Measurements from ENCODE around the gene SLC30A5. TPM values are rescaled to one million over a fixed set of nuclear protein-coding genes. Genes with fewer than 3 reads are reported as not detected.

SLC30A5 gene
- total RNA-seq, 1 experiment from 2014 or later = 50.0 TPM

GRCh38 chr5:69105996-69106906, 12.4 kb downstream of the SLC30A5 start:
- ChIA-PET RAD21 (ENCODE audit: low non-redundant PET in 1 of 2, low total read pairs in 2 of 2, uncharacterized antibody in 2 of 2, unreplicated experiment in 2 of 2) (no interaction called here), CTCF (interaction anchor here (1.1 kb wide), 1 partner anchor 13 kb away, joined by 4 read pairs; the partner anchor contains the start of gene SLC30A5), POLR2A (interaction anchor here (0.6 kb wide), 1 partner anchor 235 kb away, joined by 3 read pairs; no protein-coding TSS in a partner anchor)
- H4K20me1 ChIP-seq (ENCODE audit: insufficient read depth) = no peaks in the 10 kb centered on the region
- no TSS peak for BruUV-seq (replicated peaks)
- H3K79me2 ChIP-seq (ENCODE audit: insufficient read depth, low read length) = peaks cover 13% of the 10 kb centered on the region
- no peak overlapping the region for H3K9ac ChIP-seq (ENCODE audit: low read length)
- no peaks in the 10 kb centered on the region for H3K4me1 ChIP-seq (ENCODE audit: control insufficient read depth in 1 of 2, insufficient read depth in 2 of 2, low read length in 2 of 2)
- no peaks in the 10 kb centered on the region for H3K27me3 ChIP-seq (ENCODE audit: insufficient read depth, low read length)
- no peak for ATAC-seq
- peaks cover 23 to 33% of the 10 kb centered on the region in 2 experiments; a peak in 3 of 4 replicates for H3K36me3 ChIP-seq (ENCODE audit: control insufficient read depth in 1 of 2, insufficient read depth in 2 of 2, low read length in 2 of 2)
- intact Hi-C loops (cut with micrococcal nuclease) = no loop called here
- H3K4me3 ChIP-seq (replicated peaks in 1 of 2; ENCODE audit: low read depth in 1 of 2, low read length in 2 of 2) = no peak overlapping the region
- no peak for DNase-seq (ENCODE audit: low read depth, low spot score)
- no peak overlapping the region for H2AFZ ChIP-seq (ENCODE audit: low read depth, low read length, poor library complexity, severe bottlenecking)
- TF ChIP-seq JUND (IDR thresholded peaks at IDR 0.05) (no peak), EZH2 (IDR thresholded peaks at IDR 0.05) (no peak), POLR2A (IDR thresholded peaks at IDR 0.05; ENCODE audit: borderline replicate concordance, extremely low read depth, insufficient read depth, insufficient read length) (no peak), EGR1 (IDR thresholded peaks at IDR 0.05; ENCODE audit: low read depth) (no peak), YY1 (IDR thresholded peaks at IDR 0.05; ENCODE audit: extremely low read depth, insufficient replicate concordance, low read depth, low read length) (no peak), ATF3 (IDR thresholded peaks at IDR 0.05) (no peak), RAD21 (IDR thresholded peaks at IDR 0.05; ENCODE audit: low read depth) (no peak), ZFX (IDR thresholded peaks at IDR 0.05) (no peak), SRF (IDR thresholded peaks at IDR 0.05; ENCODE audit: low read depth) (no peak), ZNF274 (IDR thresholded peaks at IDR 0.05; ENCODE audit: low read depth, low read length) (no peak), CEBPB (IDR thresholded peaks at IDR 0.05; ENCODE audit: low read depth) (no peak), CTCF (IDR thresholded peaks at IDR 0.05 in 2 of 3, conservative IDR thresholded peaks at IDR 0.05 in 1 of 3; ENCODE audit: borderline replicate concordance in 1 of 3, insufficient read depth in 1 of 3, low read depth in 2 of 3, low read length in 2 of 3) (no peak), FOSL1 (IDR thresholded peaks at IDR 0.05; ENCODE audit: low read depth) (no peak), SP1 (IDR thresholded peaks at IDR 0.05; ENCODE audit: low read depth) (no peak), TCF7L2 (IDR thresholded peaks at IDR 0.05; ENCODE audit: borderline replicate concordance, extremely low read depth, insufficient read depth, insufficient read length) (no peak), EZH2phosphoT487 (IDR thresholded peaks at IDR 0.05; ENCODE audit: borderline replicate concordance) (no peak), REST (IDR thresholded peaks at IDR 0.05; ENCODE audit: low read depth) (no peak)
- TF ChIP-seq, protein P1, sequence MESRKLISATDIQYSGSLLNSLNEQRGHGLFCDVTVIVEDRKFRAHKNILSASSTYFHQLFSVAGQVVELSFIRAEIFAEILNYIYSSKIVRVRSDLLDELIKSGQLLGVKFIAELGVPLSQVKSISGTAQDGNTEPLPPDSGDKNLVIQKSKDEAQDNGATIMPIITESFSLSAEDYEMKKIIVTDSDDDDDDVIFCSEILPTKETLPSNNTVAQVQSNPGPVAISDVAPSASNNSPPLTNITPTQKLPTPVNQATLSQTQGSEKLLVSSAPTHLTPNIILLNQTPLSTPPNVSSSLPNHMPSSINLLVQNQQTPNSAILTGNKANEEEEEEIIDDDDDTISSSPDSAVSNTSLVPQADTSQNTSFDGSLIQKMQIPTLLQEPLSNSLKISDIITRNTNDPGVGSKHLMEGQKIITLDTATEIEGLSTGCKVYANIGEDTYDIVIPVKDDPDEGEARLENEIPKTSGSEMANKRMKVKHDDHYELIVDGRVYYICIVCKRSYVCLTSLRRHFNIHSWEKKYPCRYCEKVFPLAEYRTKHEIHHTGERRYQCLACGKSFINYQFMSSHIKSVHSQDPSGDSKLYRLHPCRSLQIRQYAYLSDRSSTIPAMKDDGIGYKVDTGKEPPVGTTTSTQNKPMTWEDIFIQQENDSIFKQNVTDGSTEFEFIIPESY (IDR thresholded peaks at IDR 0.05; ENCODE audit: extremely low read depth, insufficient replicate concordance, low read length) = no peak
- TF ChIP-seq, protein P2, sequence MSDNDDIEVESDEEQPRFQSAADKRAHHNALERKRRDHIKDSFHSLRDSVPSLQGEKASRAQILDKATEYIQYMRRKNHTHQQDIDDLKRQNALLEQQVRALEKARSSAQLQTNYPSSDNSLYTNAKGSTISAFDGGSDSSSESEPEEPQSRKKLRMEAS (IDR thresholded peaks at IDR 0.05) = no peak
- H3K9me2 ChIP-seq (ENCODE audit: insufficient read depth) = no peaks in the 10 kb centered on the region
- no peak overlapping the region for H3K27ac ChIP-seq (ENCODE audit: low read depth, low read length)
- no peaks in the 10 kb centered on the region for H3K9me3 ChIP-seq (ENCODE audit: control insufficient read depth in 1 of 2, insufficient read depth in 1 of 2, low read depth in 1 of 2, low read length in 2 of 2)
- H3K4me2 ChIP-seq (ENCODE audit: low read length) = no peak overlapping the region
